ENCODE data around the gene SLC22A3. TPM values are rescaled to one million over a fixed set of nuclear protein-coding genes. Genes with fewer than 3 reads are reported as not detected.

SLC22A3 gene
- total RNA-seq, 1 donor from 2014 or later = 1.7 TPM

- no peak for DNase-seq (ENCODE audit: low spot score, unreplicated experiment)
- H3K4me3 Mint-ChIP-seq (ENCODE audit: low read depth) = no peak overlapping the region
- peaks cover 20% of the 10 kb centered on the region for H3K4me1 Mint-ChIP-seq (ENCODE audit: low read depth)
- H3K36me3 Mint-ChIP-seq (ENCODE audit: insufficient read depth) = peaks cover 2% of the 10 kb centered on the region
- H3K9me3 Mint-ChIP-seq (ENCODE audit: low read depth) = peaks cover 19% of the 10 kb centered on the region
- H3K27ac Mint-ChIP-seq = no peak overlapping the region
- TF ChIP-seq CTCF (IDR thresholded peaks at IDR 0.05; ENCODE audit: unreplicated experiment) = no peak
- no peaks in the 10 kb centered on the region for H3K27me3 Mint-ChIP-seq
Measured at GRCh38 chr6:160303806-160304205, 44.4 kb upstream of the SLC22A3 start.

GRCh38 chr6:160305926-160306713 lies 42.1 kb upstream of the SLC22A3 start:
- H3K9me3 Mint-ChIP-seq (ENCODE audit: low read depth) = peaks cover 32% of the 10 kb centered on the region
- no peak for DNase-seq (ENCODE audit: low spot score, unreplicated experiment)

GRCh38 chr6:160309718-160310117 lies 38.5 kb upstream of the SLC22A3 start:
- no peak for DNase-seq (ENCODE audit: low spot score, unreplicated experiment)
- Mint-ChIP-seq H3K4me3 (ENCODE audit: low read depth) (no peak overlapping the region), H3K27ac (no peak overlapping the region), H3K36me3 (ENCODE audit: insufficient read depth) (peaks cover 5% of the 10 kb centered on the region), H3K27me3 (no peaks in the 10 kb centered on the region), H3K4me1 (ENCODE audit: low read depth) (no peaks in the 10 kb centered on the region), H3K9me3 (ENCODE audit: low read depth) (peaks cover 37% of the 10 kb centered on the region)
- TF ChIP-seq CTCF (IDR thresholded peaks at IDR 0.05; ENCODE audit: unreplicated experiment) = no peak

More at GRCh38 chr6:160305926-160306713, 42.1 kb upstream of the SLC22A3 start:
- Mint-ChIP-seq H3K4me1 (ENCODE audit: low read depth) (peaks cover 13% of the 10 kb centered on the region), H3K36me3 (ENCODE audit: insufficient read depth) (peaks cover 6% of the 10 kb centered on the region), H3K4me3 (ENCODE audit: low read depth) (no peak overlapping the region), H3K27ac (no peak overlapping the region), H3K27me3 (no peaks in the 10 kb centered on the region)
- TF ChIP-seq CTCF (IDR thresholded peaks at IDR 0.05; ENCODE audit: unreplicated experiment) = no peak

GRCh38 chr6:160312900-160313299 lies 35.3 kb upstream of the SLC22A3 start:
- Mint-ChIP-seq H3K27ac (no peak overlapping the region), H3K4me3 (ENCODE audit: low read depth) (no peak overlapping the region), H3K36me3 (ENCODE audit: insufficient read depth) (peaks cover 5% of the 10 kb centered on the region), H3K9me3 (ENCODE audit: low read depth) (peaks cover 37% of the 10 kb centered on the region), H3K4me1 (ENCODE audit: low read depth) (no peaks in the 10 kb centered on the region), H3K27me3 (no peaks in the 10 kb centered on the region)
- no peak for DNase-seq (ENCODE audit: low spot score, unreplicated experiment)
- no peak for TF ChIP-seq CTCF (IDR thresholded peaks at IDR 0.05; ENCODE audit: unreplicated experiment)

GRCh38 chr6:160315310-160315709 lies 32.9 kb upstream of the SLC22A3 start:
- H3K9me3 Mint-ChIP-seq (ENCODE audit: low read depth) = peaks cover 30% of the 10 kb centered on the region
- no peak overlapping the region for H3K27ac Mint-ChIP-seq

More at GRCh38 chr6:160315310-160315709, 32.9 kb upstream of the SLC22A3 start:
- Mint-ChIP-seq H3K4me1 (ENCODE audit: low read depth) (no peaks in the 10 kb centered on the region), H3K27me3 (no peaks in the 10 kb centered on the region), H3K36me3 (ENCODE audit: insufficient read depth) (peaks cover 3% of the 10 kb centered on the region), H3K4me3 (ENCODE audit: low read depth) (no peak overlapping the region)
- DNase-seq (ENCODE audit: low spot score, unreplicated experiment) = no peak
- TF ChIP-seq CTCF (IDR thresholded peaks at IDR 0.05; ENCODE audit: unreplicated experiment) = no peak

Measured in progenitor cell of endocrine pancreas (in vitro differentiated cells).